ENCODE data around the gene SS18L1.

GRCh38 chr20:62174870-62175624, 31.5 kb downstream of the SS18L1 start:
- TF ChIP-seq CTCF (IDR thresholded peaks at IDR 0.05 in 2 of 3, conservative IDR thresholded peaks at IDR 0.05 in 1 of 3; ENCODE audit: control insufficient read depth in 2 of 3, extremely low read depth in 1 of 3, insufficient read depth in 1 of 3, low read depth in 3 of 3, low read length in 3 of 3), result no peak
- TF ChIP-seq EZH2 (IDR thresholded peaks at IDR 0.05; ENCODE audit: borderline replicate concordance, control insufficient read depth, low read depth, low read length), result no peak
- no peak for TF ChIP-seq POU2F2 (IDR thresholded peaks at IDR 0.05; ENCODE audit: borderline replicate concordance, low read depth, low read length)
- TF ChIP-seq SRF (IDR thresholded peaks at IDR 0.05; ENCODE audit: low read depth in 2 of 2, low read length in 2 of 2), result no peak
- no peak for TF ChIP-seq HDGF (IDR thresholded peaks at IDR 0.05)
- no peak for TF ChIP-seq ZNF207 (IDR thresholded peaks at IDR 0.05; ENCODE audit: borderline replicate concordance)
- no peak for TF ChIP-seq CHD4 (IDR thresholded peaks at IDR 0.05)
- no peak for TF ChIP-seq POLR2AphosphoS5 (IDR thresholded peaks at IDR 0.05; ENCODE audit: low read length)
- TF ChIP-seq REST (IDR thresholded peaks at IDR 0.05; ENCODE audit: low read depth, low read length), result no peak
- no peak for TF ChIP-seq ZNF274 (IDR thresholded peaks at IDR 0.05; ENCODE audit: insufficient read depth, insufficient read length)
